ENCODE results near the gene CNIH3.

CNIH3 gene

GRCh38 chr1:224609333-224609732 lies 6.8 kb upstream of the CNIH3 start:
- Histone ChIP-seq H3K27ac (ENCODE audit: low read depth, low read length) (no peak overlapping the region), H3K4me1 (ENCODE audit: control insufficient read depth, low read length) (no peaks in the 10 kb centered on the region), H3K4me3 (ENCODE audit: low read length) (no peak overlapping the region), H3F3A (ENCODE audit: control insufficient read depth, insufficient read depth) (no peaks in the 10 kb centered on the region), H3K9me3 (ENCODE audit: control insufficient read depth, insufficient read depth, low read length) (no peaks in the 10 kb centered on the region), H3K4me2 (ENCODE audit: low read length) (no peak overlapping the region), H4K20me1 (ENCODE audit: control insufficient read depth, insufficient read depth, low read depth, low read length) (no peaks in the 10 kb centered on the region), H3K27me3 (ENCODE audit: control insufficient read depth, low read length) (peaks cover 9% of the 10 kb centered on the region), H3K79me2 (ENCODE audit: control insufficient read depth, low read length) (no peaks in the 10 kb centered on the region), H3K36me3 (ENCODE audit: control insufficient read depth, low read length) (no peaks in the 10 kb centered on the region), H3K9me2 (replicated peaks; ENCODE audit: control insufficient read depth, low read length) (no peaks in the 10 kb centered on the region)
- TF ChIP-seq, protein P1, sequence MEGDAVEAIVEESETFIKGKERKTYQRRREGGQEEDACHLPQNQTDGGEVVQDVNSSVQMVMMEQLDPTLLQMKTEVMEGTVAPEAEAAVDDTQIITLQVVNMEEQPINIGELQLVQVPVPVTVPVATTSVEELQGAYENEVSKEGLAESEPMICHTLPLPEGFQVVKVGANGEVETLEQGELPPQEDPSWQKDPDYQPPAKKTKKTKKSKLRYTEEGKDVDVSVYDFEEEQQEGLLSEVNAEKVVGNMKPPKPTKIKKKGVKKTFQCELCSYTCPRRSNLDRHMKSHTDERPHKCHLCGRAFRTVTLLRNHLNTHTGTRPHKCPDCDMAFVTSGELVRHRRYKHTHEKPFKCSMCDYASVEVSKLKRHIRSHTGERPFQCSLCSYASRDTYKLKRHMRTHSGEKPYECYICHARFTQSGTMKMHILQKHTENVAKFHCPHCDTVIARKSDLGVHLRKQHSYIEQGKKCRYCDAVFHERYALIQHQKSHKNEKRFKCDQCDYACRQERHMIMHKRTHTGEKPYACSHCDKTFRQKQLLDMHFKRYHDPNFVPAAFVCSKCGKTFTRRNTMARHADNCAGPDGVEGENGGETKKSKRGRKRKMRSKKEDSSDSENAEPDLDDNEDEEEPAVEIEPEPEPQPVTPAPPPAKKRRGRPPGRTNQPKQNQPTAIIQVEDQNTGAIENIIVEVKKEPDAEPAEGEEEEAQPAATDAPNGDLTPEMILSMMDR (IDR thresholded peaks at IDR 0.05; ENCODE audit: low read depth, low read length, poor library complexity, severe bottlenecking): no peak
- no peak for TF ChIP-seq EZH2phosphoT487 (IDR thresholded peaks at IDR 0.05; ENCODE audit: borderline replicate concordance, low read length)

- H3K9me2 ChIP-seq (replicated peaks; ENCODE audit: control insufficient read depth, low read length): no peaks in the 10 kb centered on the region
- no peaks in the 10 kb centered on the region for H3K79me2 ChIP-seq (ENCODE audit: control insufficient read depth, low read length)
- H4K20me1 ChIP-seq (ENCODE audit: control insufficient read depth, insufficient read depth, low read depth, low read length): no peaks in the 10 kb centered on the region
- no peaks in the 10 kb centered on the region for H3K36me3 ChIP-seq (ENCODE audit: control insufficient read depth, low read length)
- H3K4me2 ChIP-seq (ENCODE audit: low read length): no peak overlapping the region
- H3K4me3 ChIP-seq (ENCODE audit: low read length): no peak overlapping the region
- H3K27me3 ChIP-seq (ENCODE audit: control insufficient read depth, low read length): peaks cover 11% of the 10 kb centered on the region
- H3K27ac ChIP-seq (ENCODE audit: low read depth, low read length): no peak overlapping the region
- no peaks in the 10 kb centered on the region for H3F3A ChIP-seq (ENCODE audit: control insufficient read depth, insufficient read depth)
- no peak for TF ChIP-seq EZH2phosphoT487 (IDR thresholded peaks at IDR 0.05; ENCODE audit: borderline replicate concordance, low read length)
- TF ChIP-seq, protein P1 (IDR thresholded peaks at IDR 0.05; ENCODE audit: low read depth, low read length, poor library complexity, severe bottlenecking): no peak
- H3K9me3 ChIP-seq (ENCODE audit: control insufficient read depth, insufficient read depth, low read length): no peaks in the 10 kb centered on the region
- no peaks in the 10 kb centered on the region for H3K4me1 ChIP-seq (ENCODE audit: control insufficient read depth, low read length)
Observed at GRCh38 chr1:224612246-224612645, 3.9 kb upstream of the CNIH3 start.

DNA sequence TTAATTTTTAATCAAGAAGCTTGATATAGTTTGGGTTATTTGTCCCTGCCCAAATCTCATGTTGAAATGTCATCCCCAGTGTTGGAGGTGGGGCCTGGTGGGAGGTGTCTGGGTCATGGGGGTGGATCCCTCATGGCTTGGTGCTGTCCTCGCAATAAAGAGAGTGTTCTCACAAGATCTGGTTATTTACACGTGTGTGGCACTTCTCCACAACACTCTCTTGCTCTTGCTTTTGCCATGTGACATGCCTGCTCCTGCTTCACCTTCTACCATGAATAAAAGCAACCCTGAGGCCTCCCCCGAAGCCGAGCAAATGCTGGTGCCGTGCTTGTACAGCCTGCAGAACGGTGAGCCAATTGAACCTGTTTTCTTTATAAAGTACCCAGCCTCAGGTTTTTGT lies 2.6 kb upstream of the CNIH3 start:
- no peaks in the 10 kb centered on the region for H3K9me2 ChIP-seq (replicated peaks; ENCODE audit: control insufficient read depth, low read length)
- no peaks in the 10 kb centered on the region for H3F3A ChIP-seq (ENCODE audit: control insufficient read depth, insufficient read depth)
- no peak overlapping the region for H3K27ac ChIP-seq (ENCODE audit: low read depth, low read length)
- peaks cover 11% of the 10 kb centered on the region for H3K27me3 ChIP-seq (ENCODE audit: control insufficient read depth, low read length)
- H3K79me2 ChIP-seq (ENCODE audit: control insufficient read depth, low read length): no peaks in the 10 kb centered on the region
- no peak overlapping the region for H3K4me3 ChIP-seq (ENCODE audit: low read length)
- H3K9me3 ChIP-seq (ENCODE audit: control insufficient read depth, insufficient read depth, low read length): no peaks in the 10 kb centered on the region
- H3K4me2 ChIP-seq (ENCODE audit: low read length): no peak overlapping the region
- TF ChIP-seq EZH2phosphoT487 (IDR thresholded peaks at IDR 0.05; ENCODE audit: borderline replicate concordance, low read length): no peak
- TF ChIP-seq, protein P1 (IDR thresholded peaks at IDR 0.05; ENCODE audit: low read depth, low read length, poor library complexity, severe bottlenecking): no peak
- no peaks in the 10 kb centered on the region for H3K4me1 ChIP-seq (ENCODE audit: control insufficient read depth, low read length)
- H3K36me3 ChIP-seq (ENCODE audit: control insufficient read depth, low read length): no peaks in the 10 kb centered on the region
- H4K20me1 ChIP-seq (ENCODE audit: control insufficient read depth, insufficient read depth, low read depth, low read length): no peaks in the 10 kb centered on the region
